ENCODE results near the gene MYOZ3.

GRCh38 chr5:150663936-150664335 is 2.9 kb downstream of the MYOZ3 start:
- TF ChIP-seq, protein P1, sequence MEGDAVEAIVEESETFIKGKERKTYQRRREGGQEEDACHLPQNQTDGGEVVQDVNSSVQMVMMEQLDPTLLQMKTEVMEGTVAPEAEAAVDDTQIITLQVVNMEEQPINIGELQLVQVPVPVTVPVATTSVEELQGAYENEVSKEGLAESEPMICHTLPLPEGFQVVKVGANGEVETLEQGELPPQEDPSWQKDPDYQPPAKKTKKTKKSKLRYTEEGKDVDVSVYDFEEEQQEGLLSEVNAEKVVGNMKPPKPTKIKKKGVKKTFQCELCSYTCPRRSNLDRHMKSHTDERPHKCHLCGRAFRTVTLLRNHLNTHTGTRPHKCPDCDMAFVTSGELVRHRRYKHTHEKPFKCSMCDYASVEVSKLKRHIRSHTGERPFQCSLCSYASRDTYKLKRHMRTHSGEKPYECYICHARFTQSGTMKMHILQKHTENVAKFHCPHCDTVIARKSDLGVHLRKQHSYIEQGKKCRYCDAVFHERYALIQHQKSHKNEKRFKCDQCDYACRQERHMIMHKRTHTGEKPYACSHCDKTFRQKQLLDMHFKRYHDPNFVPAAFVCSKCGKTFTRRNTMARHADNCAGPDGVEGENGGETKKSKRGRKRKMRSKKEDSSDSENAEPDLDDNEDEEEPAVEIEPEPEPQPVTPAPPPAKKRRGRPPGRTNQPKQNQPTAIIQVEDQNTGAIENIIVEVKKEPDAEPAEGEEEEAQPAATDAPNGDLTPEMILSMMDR (IDR thresholded peaks at IDR 0.05 in 4 of 5, conservative IDR thresholded peaks at IDR 0.05 in 1 of 5) = no peak
- no peak for TF ChIP-seq POLR2A (IDR thresholded peaks at IDR 0.05)
